Endothelial cell of umbilical vein (primary cell): ENCODE results near the gene EMID1. TPM values are rescaled to one million over a fixed set of nuclear protein-coding genes. Genes with fewer than 3 reads are reported as not detected.

Source experiments
- BruUV-seq: library from RNA; stranded (reverse); fragments of 400-500 nt; replicated peaks from 2 replicates; lab custom pipeline; 2021; lab: Mats Ljungman, UMichigan
- CTCF ChIA-PET: fragments of 300-600, 350-600 bp; sonication (Branson Sonifier 250); formaldehyde crosslinking; loops from one replicate; lab custom pipeline; 2021; ENCODE audit warnings: antibody characterized with exemption, inconsistent platforms; lab: Charles Lee
- POLR2A ChIA-PET: fragments of 300-600, 350-600 bp; sonication (Branson Sonifier 250); formaldehyde crosslinking; loops from one replicate; lab custom pipeline; 2021; ENCODE audit warnings: antibody characterized with exemption, inconsistent platforms; lab: Charles Lee
- DNase-seq: peaks from one replicate; pipeline ENCODE4 v3.0.0-alpha.2; 2011; ENCODE audit warnings: low read depth, low spot score
- FAIRE-seq: peaks from 2 replicates; lab custom pipeline; 2011; peaks lifted over from hg19 to GRCh38; lab: Jason Lieb, UNC
- H2AFZ ChIP-seq: 2 replicates; pipeline ENCODE4 v1.6.0; 2012; ENCODE audit warnings: low read depth, low read length, control low read depth, inconsistent platforms
- H3K27ac ChIP-seq: 2 replicates; pipeline ENCODE4 v1.5.1; 2011; ENCODE audit warnings: low read depth, mild to moderate bottlenecking, control low read depth, low read length, moderate library complexity; ENCODE audit not compliant: insufficient read depth
- H3K27me3 ChIP-seq, 2 experiments: 2 replicates each; pipeline versions ENCODE4 v1.6.0 to v1.6.1; 2011; ENCODE audit warnings: low read length in 2 of 2, mixed read lengths in 1 of 2; ENCODE audit not compliant: control insufficient read depth in 2 of 2, insufficient read depth in 2 of 2
- H3K36me3 ChIP-seq, 2 experiments: 2 replicates in 1 of 2; 3 replicates in 1 of 2; pipeline ENCODE4 v1.5.1; 2011; ENCODE audit warnings: low read length in 2 of 2, mild to moderate bottlenecking in 1 of 2, moderate library complexity in 1 of 2; ENCODE audit not compliant: control insufficient read depth in 2 of 2, insufficient read depth in 2 of 2; ENCODE audit errors: extremely low read depth in 1 of 2
- H3K4me1 ChIP-seq: 3 replicates; pipeline ENCODE4 v1.5.1; 2011; ENCODE audit warnings: mild to moderate bottlenecking, low read length; ENCODE audit not compliant: control insufficient read depth, insufficient read depth; ENCODE audit errors: extremely low read depth
- H3K4me2 ChIP-seq: 2 replicates; pipeline ENCODE4 v1.6.1; 2011; ENCODE audit warnings: low read length, control low read depth, mixed read lengths; ENCODE audit not compliant: insufficient read depth
- H3K4me3 ChIP-seq, 3 experiments: fragments of 200-600 bp in 1 of 3; sonication (generic), shearing (Covaris generic) in 1 of 3; replicated peaks in 1 of 3; 2 replicates each; pipeline ENCODE4 v1.5.1; 2011 to 2016; ENCODE audit warnings: control low read depth in 3 of 3, low read length in 3 of 3, mild to moderate bottlenecking in 2 of 3, inconsistent platforms in 1 of 3, low read depth in 1 of 3, moderate library complexity in 1 of 3; ENCODE audit not compliant: insufficient read depth in 1 of 3
- H3K79me2 ChIP-seq: 2 replicates; pipeline ENCODE4 v1.6.0; 2012; ENCODE audit warnings: low read length, inconsistent platforms; ENCODE audit not compliant: control insufficient read depth, insufficient read depth
- H3K9ac ChIP-seq: replicated peaks from 2 replicates; pipeline ENCODE3; 2011; ENCODE audit warnings: low read length, control low read depth; ENCODE audit not compliant: insufficient read depth; ENCODE audit errors: extremely low read depth
- H3K9me1 ChIP-seq: replicated peaks from 3 replicates; pipeline ENCODE4 v1.6.0; 2011; ENCODE audit warnings: mild to moderate bottlenecking, low read length; ENCODE audit not compliant: control insufficient read depth, insufficient read depth; ENCODE audit errors: extremely low read depth
- H3K9me3 ChIP-seq: replicated peaks from 2 replicates; pipeline ENCODE4 v1.5.1; 2012; ENCODE audit warnings: low read length, inconsistent platforms; ENCODE audit not compliant: control insufficient read depth, insufficient read depth
- H4K20me1 ChIP-seq: replicated peaks from 2 replicates; pipeline ENCODE3; 2011; ENCODE audit warnings: mild to moderate bottlenecking, low read length; ENCODE audit not compliant: control insufficient read depth, insufficient read depth; ENCODE audit errors: extremely low read depth
- CTCF ChIP-seq, 2 donors: IDR thresholded peaks; 1 replicate in 1 of 2; 2 replicates in 1 of 2; pipeline ENCODE4 v1.5.1; 2011; ENCODE audit warnings: low read length in 2 of 2, mild to moderate bottlenecking in 2 of 2, moderate library complexity in 2 of 2, control low read depth in 1 of 2, inconsistent platforms in 1 of 2, low read depth in 1 of 2; ENCODE audit not compliant: insufficient read depth in 1 of 2; ENCODE audit errors: extremely low read depth in 1 of 2
- EZH2 ChIP-seq: IDR thresholded peaks from 2 replicates; pipeline ENCODE4 v1.6.1; 2012; ENCODE audit warnings: borderline replicate concordance, low read depth, mild to moderate bottlenecking, moderate library complexity, low read length, inconsistent platforms; ENCODE audit not compliant: severe bottlenecking
- FOS ChIP-seq: IDR thresholded peaks from 2 replicates; pipeline ENCODE4 v1.6.1; 2011; ENCODE audit warnings: mild to moderate bottlenecking, low read length, moderate library complexity, borderline replicate concordance; ENCODE audit not compliant: insufficient read depth
- GATA2 ChIP-seq: IDR thresholded peaks from 2 replicates; pipeline ENCODE4 v1.7.0; 2011; ENCODE audit warnings: low read depth, mild to moderate bottlenecking, moderate library complexity, mixed read lengths, low read length; ENCODE audit not compliant: insufficient read length, insufficient read depth
- JUN ChIP-seq: IDR thresholded peaks from 2 replicates; pipeline ENCODE4 v1.6.1; 2011; ENCODE audit warnings: borderline replicate concordance, low read depth; ENCODE audit not compliant: insufficient read length, insufficient read depth
- MYC ChIP-seq: IDR thresholded peaks from one replicate; pipeline ENCODE4 v1.6.1; 2011; ENCODE audit warnings: mild to moderate bottlenecking, low read depth, low read length
- POLR2A ChIP-seq: IDR thresholded peaks from 2 replicates; pipeline ENCODE4 v1.6.1; 2012; ENCODE audit warnings: low read depth, mild to moderate bottlenecking, control low read depth, low read length
- POLR2AphosphoS5 ChIP-seq: IDR thresholded peaks from 2 replicates; pipeline ENCODE4 v1.6.1; 2012; ENCODE audit warnings: low read depth, mild to moderate bottlenecking, control low read depth, low read length, moderate library complexity; ENCODE audit not compliant: insufficient read depth
- dilution Hi-C: fragments of 300-500 bp; cut with MboI; formaldehyde crosslinking; loops from one replicate; pipeline ENCODE4 v1.15.0; 2019; ENCODE audit warnings: low sequenced_read_pairs; ENCODE audit not compliant: extremely low pct_ligation_motif_present
- intact Hi-C: fragments of 100-400 bp; cut with micrococcal nuclease; formaldehyde crosslinking; loops from one replicate; pipeline ENCODE4 v1.10.0; 2022
- polyA plus RNA-seq, 4 experiments: library from polyadenylated mRNA; depleted of rRNA in 3 of 4; stranded (reverse) in 3 of 4; unstranded in 1 of 4; fragments of >200 nt; gene quantifications; 2 replicates each; pipeline versions ENCODE4 v1.2.1 to v1.2.3, GENCODE V29; 2011 to 2012; ENCODE audit warnings: missing spikeins in 1 of 4
- total RNA-seq: library from RNA; stranded (reverse); gene quantifications from 2 replicates; pipeline ENCODE4 v1.2.3, GENCODE V29; 2021
- TF ChIP-seq, protein P1 (sequence below): IDR thresholded peaks from 2 replicates; pipeline ENCODE4 v1.6.1; 2011; ENCODE audit not compliant: insufficient read depth, insufficient read length

The EMID1 gene
- total and polyA plus RNA-seq, 2 donors (not counting 3 experiments of a cell fraction or from before 2014, with no cell fraction given): 0.51 to 0.75 TPM

DNA sequence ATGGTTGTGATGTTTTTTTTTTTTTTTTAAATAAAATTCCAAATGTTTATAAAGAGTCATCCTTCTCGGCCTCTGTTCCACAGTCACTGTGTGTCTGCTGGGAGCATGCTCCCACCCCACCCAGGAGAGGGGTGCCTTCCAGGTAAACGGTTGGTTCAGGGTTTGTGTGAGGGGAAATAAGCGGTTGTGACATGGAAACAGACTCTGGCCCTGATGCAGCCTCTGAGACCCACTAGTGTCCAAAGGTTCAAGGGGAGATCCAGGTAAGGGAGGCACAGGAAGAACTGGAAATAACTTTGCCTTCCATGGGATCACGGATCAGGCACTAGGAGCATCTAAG is 94.7 kb downstream of the EMID1 start:
- DNase-seq: no peak
- TF ChIP-seq EZH2 (no peak), POLR2A (no peak), JUN (no peak), MYC (no peak), GATA2 (no peak), FOS (no peak), CTCF (IDR thresholded peaks at IDR 0.05; ENCODE audit: extremely low read depth in 1 of 2, insufficient read depth in 1 of 2, low read depth in 1 of 2, low read length in 2 of 2) (no peak), POLR2AphosphoS5 (no peak)
- TF ChIP-seq, protein P1, sequence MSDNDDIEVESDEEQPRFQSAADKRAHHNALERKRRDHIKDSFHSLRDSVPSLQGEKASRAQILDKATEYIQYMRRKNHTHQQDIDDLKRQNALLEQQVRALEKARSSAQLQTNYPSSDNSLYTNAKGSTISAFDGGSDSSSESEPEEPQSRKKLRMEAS: no peak
- Histone ChIP-seq H3K4me3 (no peak overlapping the region), H3K27me3 (no peaks in the 10 kb centered on the region), H3K36me3 (peaks cover 29 to 39% of the 10 kb centered on the region in 2 experiments), H3K27ac (no peak overlapping the region), H3K79me2 (no peaks in the 10 kb centered on the region), H3K9me3 (no peaks in the 10 kb centered on the region), H3K4me1 (no peaks in the 10 kb centered on the region), H3K9ac (no peak overlapping the region), H3K4me2 (no peak overlapping the region), H2AFZ (no peak overlapping the region), H4K20me1 (peaks cover 2% of the 10 kb centered on the region), H3K9me1 (no peaks in the 10 kb centered on the region)
- no peak for FAIRE-seq
- intact Hi-C loops (no loop called here), dilution Hi-C loops (no loop called here)
- ChIA-PET CTCF (no interaction called here), POLR2A (no interaction called here)
- BruUV-seq: no TSS peak
